ENCODE measurements around the gene TNNT1.
A peak's percentile ranks its signal among the peaks of the same experiment; 100 is the strongest.

The TNNT1 gene

DNA sequence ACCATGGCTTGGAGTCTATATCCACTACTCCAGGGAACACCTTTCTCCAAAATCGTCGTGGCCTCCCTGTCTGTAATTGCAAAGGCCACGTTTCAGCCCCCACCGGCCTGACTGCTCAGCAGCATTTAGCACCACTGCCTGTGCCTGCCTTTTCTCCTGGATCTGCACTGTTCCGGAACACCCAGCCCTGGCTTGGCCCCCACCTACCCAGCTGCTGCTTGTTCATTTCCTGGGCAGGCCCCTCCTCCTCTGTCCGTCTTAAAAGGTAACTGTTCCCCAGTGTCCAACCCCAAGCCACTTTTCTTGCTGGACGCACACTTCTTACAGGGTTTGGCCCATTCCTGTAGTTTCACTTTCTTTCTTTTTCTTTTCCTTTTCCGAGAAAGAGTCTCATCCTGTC lies 39.6 kb upstream of the TNNT1 start:
- Histone ChIP-seq H3K27ac (ENCODE audit: extremely low read depth, low read depth, low read length) (no peak overlapping the region), H3K9me3 (ENCODE audit: control insufficient read depth, insufficient read depth, low read depth, low read length) (no peaks in the 10 kb centered on the region), H3K36me3 (ENCODE audit: control insufficient read depth in 2 of 2, insufficient read depth in 1 of 2, low read length in 2 of 2) (no peaks in the 10 kb centered on the region), H3K4me1 (ENCODE audit: control insufficient read depth, insufficient read depth, low read length) (no peaks in the 10 kb centered on the region), H3K4me3 (ENCODE audit: low read depth, low read length) (no peak overlapping the region)
- ChIA-PET CTCF (interaction anchor here (0.6 to 0.7 kb wide), 2 partner anchors 53 to 1133 kb away, joined by 3 read pairs; no protein-coding TSS in a partner anchor), POLR2A (no interaction called here)
- no peak for TF ChIP-seq SALL2 (tag by site-specific recombination; IDR thresholded peaks at IDR 0.05; ENCODE audit: borderline replicate concordance)
- no peak for TF ChIP-seq TRIM28 (IDR thresholded peaks at IDR 0.05; ENCODE audit: borderline replicate concordance, low read length)
- TF ChIP-seq ZNF600 (tag by site-specific recombination; IDR thresholded peaks at IDR 0.05), result peak; percentile 83

DNA sequence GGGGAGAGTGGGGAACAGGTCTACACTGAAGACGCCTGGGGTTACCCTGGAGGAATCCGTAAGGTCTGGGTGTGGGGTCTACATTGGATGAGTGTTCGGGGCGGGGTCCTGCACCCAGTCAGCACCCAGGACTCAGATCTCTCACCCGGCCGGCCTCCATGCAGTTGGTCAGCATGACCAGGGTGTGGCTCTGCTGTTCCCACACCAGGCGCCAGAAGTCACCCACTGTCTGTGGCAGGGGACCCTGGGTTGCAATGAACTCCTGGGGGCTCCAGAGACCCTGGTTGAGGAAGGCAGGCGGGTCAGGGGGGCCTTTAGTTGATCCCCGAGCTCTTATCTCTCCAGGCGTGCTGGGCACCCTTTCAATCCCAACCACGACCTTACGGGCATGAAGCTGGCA lies 37.1 kb upstream of the TNNT1 start:
- H3K4me3 ChIP-seq (ENCODE audit: low read depth, low read length), result no peak overlapping the region
- no peaks in the 10 kb centered on the region for H3K4me1 ChIP-seq (ENCODE audit: control insufficient read depth, insufficient read depth, low read length)
- H3K36me3 ChIP-seq (ENCODE audit: control insufficient read depth in 2 of 2, insufficient read depth in 1 of 2, low read length in 2 of 2), result no peaks in the 10 kb centered on the region
- ChIA-PET CTCF (interaction anchor here (1.4 kb wide), 1 partner anchor 25 kb away, joined by 3 read pairs; no protein-coding TSS in a partner anchor), POLR2A (no interaction called here)
- TF ChIP-seq ZNF558 (tag by site-specific recombination; IDR thresholded peaks at IDR 0.05), result no peak
- no peak for TF ChIP-seq ZNF600 (tag by site-specific recombination; IDR thresholded peaks at IDR 0.05)
- no peak for TF ChIP-seq ZNF544 (tag by site-specific recombination; IDR thresholded peaks at IDR 0.05)
- no peak for TF ChIP-seq MYNN (tag by site-specific recombination; IDR thresholded peaks at IDR 0.05; ENCODE audit: borderline replicate concordance)
- H3K9me3 ChIP-seq (ENCODE audit: control insufficient read depth, insufficient read depth, low read depth, low read length), result no peaks in the 10 kb centered on the region
- H3K27ac ChIP-seq (ENCODE audit: extremely low read depth, low read depth, low read length), result no peak overlapping the region

DNA sequence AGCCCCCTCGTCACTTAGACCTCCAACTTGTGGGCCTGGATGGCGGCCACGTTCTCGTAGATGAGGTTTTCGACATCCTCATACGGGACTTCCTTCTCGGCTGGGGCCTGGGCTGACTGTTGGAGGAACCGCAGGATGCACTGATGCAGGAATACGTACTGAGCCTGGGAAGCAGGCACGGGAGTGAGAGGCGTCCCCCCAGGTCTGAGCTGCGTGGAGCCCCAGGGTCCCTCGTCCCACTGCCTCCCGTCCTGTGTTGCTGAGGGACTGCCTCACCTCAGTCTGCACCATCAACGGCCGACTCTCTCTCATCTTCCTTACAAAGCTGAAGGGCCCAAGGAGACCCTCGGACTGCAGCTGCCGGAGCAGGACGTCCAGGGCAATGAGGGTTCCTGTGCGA lies 32.7 kb upstream of the TNNT1 start:
- ChIA-PET CTCF (interaction anchor here (0.6 to 1.3 kb wide), 2 partner anchors 22 to 41 kb away, joined by 3 to 4 read pairs; no protein-coding TSS in a partner anchor), POLR2A (interaction anchor here (1.7 kb wide), 1 partner anchor 15 kb away, joined by 4 read pairs; no protein-coding TSS in a partner anchor)
- Histone ChIP-seq H3K27ac (ENCODE audit: extremely low read depth, low read depth, low read length) (no peak overlapping the region), H3K36me3 (ENCODE audit: control insufficient read depth in 2 of 2, insufficient read depth in 1 of 2, low read length in 2 of 2) (no peaks in the 10 kb centered on the region), H3K4me1 (ENCODE audit: control insufficient read depth, insufficient read depth, low read length) (peaks cover 5% of the 10 kb centered on the region), H3K4me3 (ENCODE audit: low read depth, low read length) (no peak overlapping the region), H3K9me3 (ENCODE audit: control insufficient read depth, insufficient read depth, low read depth, low read length) (no peaks in the 10 kb centered on the region)
- TF ChIP-seq ZNF274 (IDR thresholded peaks at IDR 0.05; ENCODE audit: low read length) (no peak), ZNF274 (tag by site-specific recombination; IDR thresholded peaks at IDR 0.05; ENCODE audit: borderline replicate concordance) (no peak), ZNF624 (tag by site-specific recombination; IDR thresholded peaks at IDR 0.05) (no peak), ZNF133 (tag by site-specific recombination; IDR thresholded peaks at IDR 0.05) (no peak), ZNF202 (tag by site-specific recombination; IDR thresholded peaks at IDR 0.05; ENCODE audit: borderline replicate concordance) (no peak)

DNA sequence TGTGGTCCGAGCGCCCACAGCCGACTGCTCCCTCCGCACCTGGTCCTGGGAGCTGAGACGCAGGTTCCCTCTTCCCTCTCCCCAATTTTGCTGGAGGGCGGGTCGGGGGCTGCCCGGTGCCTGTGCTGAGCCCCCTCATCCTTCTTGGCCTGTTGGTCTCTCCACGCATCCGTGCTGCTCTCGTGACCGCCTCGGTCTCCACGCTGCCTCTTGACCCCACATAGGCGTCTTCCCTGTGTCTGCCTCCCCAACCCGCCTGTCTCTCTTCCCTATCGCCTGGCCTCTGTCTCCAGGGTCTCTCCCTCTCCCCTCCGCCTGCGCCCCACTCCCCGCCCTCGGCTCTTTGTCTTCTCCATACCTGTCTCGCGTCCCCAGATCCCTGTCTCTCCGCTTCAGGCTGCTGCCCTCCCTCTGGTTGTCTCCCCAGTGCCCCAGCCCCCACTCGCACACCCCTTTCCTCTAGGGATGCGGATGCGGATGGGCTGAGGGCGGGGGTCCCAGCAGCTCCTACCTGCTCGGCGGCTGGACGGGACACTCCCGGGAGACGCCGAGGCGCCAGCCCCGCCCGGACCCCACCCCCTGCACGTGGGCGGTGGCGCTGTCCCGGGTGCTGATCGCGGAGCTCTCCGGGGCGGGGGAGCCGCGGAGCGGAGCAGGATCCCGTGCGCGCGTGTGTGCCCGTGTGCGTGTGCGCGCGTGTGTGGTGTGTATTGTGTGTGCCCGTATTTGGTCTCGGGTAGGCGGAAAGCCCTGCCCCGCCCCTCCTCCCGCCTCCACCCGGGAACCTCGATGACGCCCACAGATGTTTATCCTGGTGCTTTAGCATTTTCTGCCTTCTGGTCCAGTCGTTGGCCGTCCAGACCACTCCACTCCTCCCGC lies 30.8 kb upstream of the TNNT1 start, which contains the start of gene SYT5:
Gene SYT5 (minus strand): TSS at position 684 of the 879 bp plus-strand sequence. CDS start 1,248 bp downstream, outside the sequence.
- POLR2A ChIA-PET, result interaction anchor here (0.7 to 2.6 kb wide), 6 partner anchors 13 to 159 kb away, joined by 3 to 8 read pairs (median 4); partner anchors contain the start of genes KMT5C and PPP6R1
- TF ChIP-seq ZNF777 (tag by site-specific recombination; IDR thresholded peaks at IDR 0.05; ENCODE audit: borderline replicate concordance) (peak; percentile 79; the same call in 1 of the 2 replicates), ZSCAN23 (tag by site-specific recombination; IDR thresholded peaks at IDR 0.05) (no peak), ZNF555 (tag by site-specific recombination; conservative IDR thresholded peaks at IDR 0.05) (no peak), ZNF792 (tag by site-specific recombination; IDR thresholded peaks at IDR 0.05) (no peak), ZBTB1 (tag by site-specific recombination; IDR thresholded peaks at IDR 0.05) (no peak), SP7 (tag by site-specific recombination; IDR thresholded peaks at IDR 0.05) (0 out of 2 replicates have a peak, but pooled peaks have one; percentile 55), ZNF560 (tag by site-specific recombination; IDR thresholded peaks at IDR 0.05; ENCODE audit: borderline replicate concordance) (no peak)
- TF ChIP-seq, protein P1, sequence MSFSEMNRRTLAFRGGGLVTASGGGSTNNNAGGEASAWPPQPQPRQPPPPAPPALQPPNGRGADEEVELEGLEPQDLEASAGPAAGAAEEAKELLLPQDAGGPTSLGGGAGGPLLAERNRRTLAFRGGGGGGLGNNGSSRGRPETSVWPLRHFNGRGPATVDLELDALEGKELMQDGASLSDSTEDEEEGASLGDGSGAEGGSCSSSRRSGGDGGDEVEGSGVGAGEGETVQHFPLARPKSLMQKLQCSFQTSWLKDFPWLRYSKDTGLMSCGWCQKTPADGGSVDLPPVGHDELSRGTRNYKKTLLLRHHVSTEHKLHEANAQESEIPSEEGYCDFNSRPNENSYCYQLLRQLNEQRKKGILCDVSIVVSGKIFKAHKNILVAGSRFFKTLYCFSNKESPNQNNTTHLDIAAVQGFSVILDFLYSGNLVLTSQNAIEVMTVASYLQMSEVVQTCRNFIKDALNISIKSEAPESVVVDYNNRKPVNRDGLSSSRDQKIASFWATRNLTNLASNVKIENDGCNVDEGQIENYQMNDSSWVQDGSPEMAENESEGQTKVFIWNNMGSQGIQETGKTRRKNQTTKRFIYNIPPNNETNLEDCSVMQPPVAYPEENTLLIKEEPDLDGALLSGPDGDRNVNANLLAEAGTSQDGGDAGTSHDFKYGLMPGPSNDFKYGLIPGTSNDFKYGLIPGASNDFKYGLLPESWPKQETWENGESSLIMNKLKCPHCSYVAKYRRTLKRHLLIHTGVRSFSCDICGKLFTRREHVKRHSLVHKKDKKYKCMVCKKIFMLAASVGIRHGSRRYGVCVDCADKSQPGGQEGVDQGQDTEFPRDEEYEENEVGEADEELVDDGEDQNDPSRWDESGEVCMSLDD (tag by site-specific recombination; IDR thresholded peaks at IDR 0.05), result peak; percentile 31; the same call in 1 of the 2 replicates
- TF ChIP-seq, protein P2, sequence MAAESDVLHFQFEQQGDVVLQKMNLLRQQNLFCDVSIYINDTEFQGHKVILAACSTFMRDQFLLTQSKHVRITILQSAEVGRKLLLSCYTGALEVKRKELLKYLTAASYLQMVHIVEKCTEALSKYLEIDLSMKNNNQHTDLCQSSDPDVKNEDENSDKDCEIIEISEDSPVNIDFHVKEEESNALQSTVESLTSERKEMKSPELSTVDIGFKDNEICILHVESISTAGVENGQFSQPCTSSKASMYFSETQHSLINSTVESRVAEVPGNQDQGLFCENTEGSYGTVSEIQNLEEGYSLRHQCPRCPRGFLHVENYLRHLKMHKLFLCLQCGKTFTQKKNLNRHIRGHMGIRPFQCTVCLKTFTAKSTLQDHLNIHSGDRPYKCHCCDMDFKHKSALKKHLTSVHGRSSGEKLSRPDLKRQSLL (tag by site-specific recombination; IDR thresholded peaks at IDR 0.05), result no peak
- TF ChIP-seq, protein P3, sequence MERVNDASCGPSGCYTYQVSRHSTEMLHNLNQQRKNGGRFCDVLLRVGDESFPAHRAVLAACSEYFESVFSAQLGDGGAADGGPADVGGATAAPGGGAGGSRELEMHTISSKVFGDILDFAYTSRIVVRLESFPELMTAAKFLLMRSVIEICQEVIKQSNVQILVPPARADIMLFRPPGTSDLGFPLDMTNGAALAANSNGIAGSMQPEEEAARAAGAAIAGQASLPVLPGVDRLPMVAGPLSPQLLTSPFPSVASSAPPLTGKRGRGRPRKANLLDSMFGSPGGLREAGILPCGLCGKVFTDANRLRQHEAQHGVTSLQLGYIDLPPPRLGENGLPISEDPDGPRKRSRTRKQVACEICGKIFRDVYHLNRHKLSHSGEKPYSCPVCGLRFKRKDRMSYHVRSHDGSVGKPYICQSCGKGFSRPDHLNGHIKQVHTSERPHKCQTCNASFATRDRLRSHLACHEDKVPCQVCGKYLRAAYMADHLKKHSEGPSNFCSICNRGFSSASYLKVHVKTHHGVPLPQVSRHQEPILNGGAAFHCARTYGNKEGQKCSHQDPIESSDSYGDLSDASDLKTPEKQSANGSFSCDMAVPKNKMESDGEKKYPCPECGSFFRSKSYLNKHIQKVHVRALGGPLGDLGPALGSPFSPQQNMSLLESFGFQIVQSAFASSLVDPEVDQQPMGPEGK (tag by site-specific recombination; IDR thresholded peaks at IDR 0.05), result peak; percentile 60; the same call in 1 of the 2 replicates

More for the DNA sequence above, 30.8 kb upstream of the TNNT1 start, which contains the start of gene SYT5:
- Histone ChIP-seq H3K36me3 (ENCODE audit: control insufficient read depth in 2 of 2, insufficient read depth in 1 of 2, low read length in 2 of 2) (no peaks in the 10 kb centered on the region), H3K9me3 (ENCODE audit: control insufficient read depth, insufficient read depth, low read depth, low read length) (no peaks in the 10 kb centered on the region), H3K4me3 (ENCODE audit: low read depth, low read length) (peak within 1 kb of the TSS; percentile 17), H3K27ac (ENCODE audit: extremely low read depth, low read depth, low read length) (no peak within 1 kb of the TSS), H3K4me1 (ENCODE audit: control insufficient read depth, insufficient read depth, low read length) (peaks cover 5% of the 10 kb centered on the region)
- CTCF ChIA-PET, result interaction anchor here (0.7 to 1.4 kb wide), 3 partner anchors 39 to 82 kb away, joined by 3 to 5 read pairs (median 4); no protein-coding TSS in a partner anchor
